MG63 (cell line): Measurements from ENCODE around the gene ZC3H6. TPM values are rescaled to one million over a fixed set of nuclear protein-coding genes. Genes with fewer than 3 reads are reported as not detected.
"Not testable (repeated sequence)": the region's sequence is repeated elsewhere in the genome, so short reads cannot be mapped to it uniquely, and the experiment has no call there.

Experiments
- DNase-seq: peaks from one replicate; pipeline ENCODE4 v3.0.0-alpha.2; 2020
- H3K27me3 ChIP-seq: fragments of 250-450 bp; sonication (Bioruptor Pico); 2 replicates; pipeline ENCODE4 v1.5.1; 2020; ENCODE audit warnings: mild to moderate bottlenecking, moderate library complexity
- H3K36me3 ChIP-seq: fragments of 250-450 bp; sonication (Bioruptor Pico); 2 replicates; pipeline ENCODE4 v1.5.1; 2020; ENCODE audit warnings: mild to moderate bottlenecking, moderate library complexity
- H3K4me3 ChIP-seq: fragments of 250-450 bp; sonication (Bioruptor Pico); 2 replicates; pipeline ENCODE4 v1.5.1; 2020; ENCODE audit warnings: mild to moderate bottlenecking, moderate library complexity
- H3K9me3 ChIP-seq: fragments of 250-450 bp; sonication (Bioruptor Pico); 2 replicates; pipeline ENCODE4 v1.5.1; 2020; ENCODE audit warnings: mild to moderate bottlenecking, moderate library complexity
- total RNA-seq: library from RNA; depleted of rRNA; stranded (reverse); fragments of >200 nt; shearing (Covaris generic); gene quantifications from 2 replicates; pipeline ENCODE4 v1.2.3, GENCODE V29; 2014; ENCODE audit warnings: low replicate concordance; rRNA removed

The ZC3H6 gene
- total RNA-seq, 1 experiment from 2014 or later: 0.26 TPM

DNA sequence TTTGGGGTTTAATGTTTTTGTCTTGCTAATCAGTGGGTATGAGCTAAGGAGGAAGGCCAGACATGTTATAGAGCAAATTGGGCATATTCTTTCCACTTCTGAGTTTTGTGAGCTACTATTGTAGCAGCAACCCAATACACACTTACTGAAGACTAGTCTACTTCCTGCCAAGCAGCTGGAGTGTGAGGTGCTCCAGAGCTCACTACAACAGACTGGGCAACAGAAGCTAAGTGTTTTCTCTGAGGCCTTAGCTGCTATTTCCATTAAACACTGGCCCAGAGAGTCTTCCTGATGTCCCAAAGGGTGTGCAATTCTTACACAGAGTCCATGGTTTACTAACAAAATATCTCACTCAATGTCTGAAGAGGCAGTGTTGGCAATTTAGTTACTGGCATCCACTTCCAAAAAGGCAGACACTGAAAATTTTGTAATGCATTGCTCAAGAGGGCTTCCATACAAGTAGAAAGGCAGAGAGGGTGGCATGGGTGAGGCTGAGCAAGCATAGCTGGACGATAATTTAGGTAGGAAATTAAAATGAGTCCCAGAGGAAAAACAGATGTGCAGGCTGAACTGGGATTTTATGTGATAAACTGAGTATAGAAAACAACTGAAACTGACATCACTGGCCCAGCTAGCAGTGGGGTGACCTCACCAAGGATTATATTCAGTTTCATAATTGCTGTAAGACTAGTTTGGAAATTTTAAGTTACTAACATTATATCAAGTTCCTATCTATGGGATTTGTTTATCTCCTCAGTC lies 68.6 kb downstream of the ZC3H6 start:
- H3K9me3 ChIP-seq: no peaks in the 10 kb centered on the region

DNA sequence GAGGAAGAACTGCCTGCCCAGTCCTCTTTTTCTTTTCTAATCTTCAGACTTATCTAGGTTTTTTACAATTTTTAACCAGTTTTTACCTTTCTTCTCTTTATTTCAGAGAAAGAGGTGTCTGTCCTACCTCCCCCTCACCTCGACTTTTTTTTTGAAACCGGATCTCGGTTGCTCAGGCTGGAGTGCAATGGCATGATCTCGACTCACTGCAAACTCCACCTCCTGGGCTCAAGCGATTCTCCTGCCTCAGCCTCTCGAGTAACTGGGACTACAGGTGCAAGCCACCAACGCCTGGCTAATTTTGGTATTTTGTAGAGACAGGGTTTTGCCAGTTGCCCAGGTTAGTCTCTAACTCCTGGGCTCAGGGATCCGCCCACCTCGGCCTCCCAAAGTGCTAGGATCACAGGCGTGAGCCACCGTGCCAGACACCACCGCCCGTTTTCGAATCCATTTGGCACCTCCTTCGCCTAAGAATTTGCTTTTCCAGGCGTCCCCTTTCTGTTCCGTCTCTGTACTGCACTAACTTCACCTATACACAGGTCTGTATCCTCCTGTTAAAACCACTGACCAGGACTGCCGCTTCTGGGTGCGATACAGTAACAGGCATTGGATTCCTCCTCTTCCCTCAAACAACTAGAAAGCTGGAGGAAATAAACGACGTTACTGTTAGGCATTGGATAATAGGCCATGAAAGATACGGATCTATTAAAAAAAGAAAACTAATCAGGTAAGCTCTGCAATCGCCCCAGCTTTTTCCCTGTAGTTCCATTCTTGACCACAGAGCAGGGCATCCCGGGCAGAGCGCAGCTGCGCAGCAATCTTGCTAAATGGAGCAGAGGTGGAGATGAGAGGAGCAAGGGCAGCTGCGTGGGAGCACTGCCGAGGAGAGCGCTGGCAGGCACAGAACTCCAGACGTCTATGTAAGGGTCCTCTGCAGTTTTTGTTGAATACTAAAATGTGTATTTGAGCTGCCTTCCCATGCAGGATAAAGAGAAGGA lies 69.9 kb downstream of the ZC3H6 start:
- Histone ChIP-seq H3K27me3 (no peaks in the 10 kb centered on the region), H3K4me3 (no peak overlapping the region), H3K36me3 (no peaks in the 10 kb centered on the region), H3K9me3 (no peaks in the 10 kb centered on the region)
- no peak for DNase-seq

More for the DNA sequence above, 68.6 kb downstream of the ZC3H6 start:
- no peaks in the 10 kb centered on the region; the same call in 1 of the 2 replicates for H3K27me3 ChIP-seq
- no peak for DNase-seq
- H3K4me3 ChIP-seq: no peak overlapping the region
- no peaks in the 10 kb centered on the region for H3K36me3 ChIP-seq

GRCh38 chr2:112352292-112352691 lies 76.9 kb downstream of the ZC3H6 start:
- DNase-seq, H3K9me3 ChIP-seq, H3K27me3 ChIP-seq, H3K4me3 ChIP-seq, H3K36me3 ChIP-seq: not testable (repeated sequence)

DNA sequence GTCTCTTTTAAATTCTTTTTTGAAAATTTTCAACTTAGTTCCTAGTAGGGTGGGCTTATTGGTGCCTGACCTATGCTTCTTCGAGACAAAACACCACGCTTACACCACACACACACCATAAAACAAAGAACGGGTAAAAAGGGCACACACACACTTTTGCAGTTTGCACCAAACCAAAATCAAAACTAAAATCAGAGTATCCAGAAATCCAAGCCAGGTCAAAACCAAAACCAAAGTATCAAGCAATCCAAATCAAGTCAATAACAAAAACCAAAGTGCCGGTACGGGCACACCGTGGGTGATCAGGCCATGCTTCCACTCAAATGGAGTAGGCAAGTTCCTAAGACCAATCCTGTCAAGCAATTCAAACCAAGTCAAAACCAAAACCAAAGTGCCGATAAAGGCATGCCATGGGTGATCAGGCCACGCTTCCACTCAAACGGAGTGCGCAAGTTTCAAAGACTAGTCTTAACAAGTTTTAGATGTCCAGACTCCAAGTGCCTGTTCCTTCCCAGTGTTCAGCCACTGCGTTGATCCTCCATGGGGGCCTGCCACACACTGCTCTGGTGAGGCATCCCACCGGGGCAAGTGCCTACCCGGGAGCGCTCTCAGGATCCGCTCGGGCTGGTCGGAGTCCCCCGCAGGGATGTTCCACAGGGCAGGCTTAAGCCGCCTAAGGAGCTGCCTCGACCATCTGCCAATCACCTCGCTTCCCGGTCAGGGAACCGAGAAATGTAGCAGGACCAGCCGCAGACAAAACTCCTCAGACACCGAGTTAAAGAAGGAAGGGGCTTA lies 77.6 kb downstream of the ZC3H6 start:
- not testable (repeated sequence) for H3K27me3 ChIP-seq, H3K9me3 ChIP-seq, H3K4me3 ChIP-seq, DNase-seq, H3K36me3 ChIP-seq

- H3K4me3 ChIP-seq, DNase-seq, H3K27me3 ChIP-seq, H3K9me3 ChIP-seq, H3K36me3 ChIP-seq: not testable (repeated sequence)
Observed at GRCh38 chr2:112354335-112354734, 78.9 kb downstream of the ZC3H6 start.

DNA sequence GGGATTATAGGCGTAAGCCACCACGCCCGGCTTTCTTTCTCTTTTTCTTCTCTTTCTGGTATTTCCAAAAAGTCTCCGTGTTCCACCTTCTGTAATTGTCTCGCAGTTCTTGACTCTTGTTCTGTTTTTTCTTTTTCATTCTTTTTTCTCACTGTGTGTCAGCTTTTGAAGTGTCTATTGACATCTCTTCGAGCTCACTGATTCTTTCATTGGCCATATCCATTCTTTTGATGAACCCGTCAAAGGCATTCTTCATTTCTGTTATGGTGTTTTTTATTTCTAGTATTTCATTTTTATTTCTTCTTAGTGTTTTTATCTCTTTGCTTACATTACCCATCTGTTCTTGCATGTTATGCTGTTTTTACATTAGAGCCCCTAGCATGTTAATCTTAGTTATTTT lies 84.7 kb downstream of the ZC3H6 start:
- DNase-seq, H3K9me3 ChIP-seq, H3K36me3 ChIP-seq, H3K27me3 ChIP-seq, H3K4me3 ChIP-seq: not testable (repeated sequence)

Other genes starting within 250 kb of the ZC3H6 start
- gene TMEM87B, start 220.3 kb upstream of the ZC3H6 start, total RNA-seq: 7.0 and 32.9 TPM in 2 replicates
- gene FBLN7, start 137.2 kb upstream of the ZC3H6 start, total RNA-seq: not detected in 2 replicates
- gene ZC3H8, start 20.6 kb upstream of the ZC3H6 start, total RNA-seq: 2.3 and 9.0 TPM in 2 replicates
- 7.9 and 9.1 TPM in 2 replicates for gene RGPD8, start 158.0 kb downstream of the ZC3H6 start, total RNA-seq
- 49.8 and 55.2 TPM in 2 replicates for gene TTL, start 206.6 kb downstream of the ZC3H6 start, total RNA-seq